ENCODE results near the gene PAK3.

DNA sequence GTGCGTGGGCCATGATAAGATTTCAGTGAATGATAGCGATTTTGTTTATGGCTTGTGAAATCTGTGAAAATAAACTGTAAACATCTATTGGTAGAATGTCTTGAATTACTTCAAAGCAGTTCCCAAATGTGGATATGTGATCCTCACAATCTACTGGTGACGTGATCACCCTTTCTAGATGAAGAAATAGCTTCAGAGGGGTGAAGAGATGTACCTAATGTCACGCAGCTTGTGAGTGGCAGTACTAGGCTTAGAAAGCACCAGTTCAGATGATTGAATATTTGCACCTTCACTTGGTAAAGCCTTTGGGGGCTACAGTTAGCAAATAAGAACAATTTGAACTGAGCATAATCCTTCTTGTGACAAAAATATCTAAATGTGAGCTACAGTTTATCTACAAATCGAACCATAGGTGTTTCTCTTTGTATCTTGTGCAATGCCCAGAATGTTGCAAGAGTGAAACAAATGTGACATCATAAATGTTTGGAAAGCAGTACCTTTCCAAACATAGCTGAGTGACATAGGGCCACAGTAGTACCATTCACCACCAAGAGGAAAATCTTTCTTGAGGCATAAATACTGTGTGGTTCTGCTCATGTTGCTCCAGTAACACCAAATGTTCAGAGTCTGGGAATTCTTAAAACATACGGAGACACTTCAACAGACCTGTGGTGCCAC, 14.2 kb downstream of the PAK3 start:
- TF ChIP-seq, protein P1, sequence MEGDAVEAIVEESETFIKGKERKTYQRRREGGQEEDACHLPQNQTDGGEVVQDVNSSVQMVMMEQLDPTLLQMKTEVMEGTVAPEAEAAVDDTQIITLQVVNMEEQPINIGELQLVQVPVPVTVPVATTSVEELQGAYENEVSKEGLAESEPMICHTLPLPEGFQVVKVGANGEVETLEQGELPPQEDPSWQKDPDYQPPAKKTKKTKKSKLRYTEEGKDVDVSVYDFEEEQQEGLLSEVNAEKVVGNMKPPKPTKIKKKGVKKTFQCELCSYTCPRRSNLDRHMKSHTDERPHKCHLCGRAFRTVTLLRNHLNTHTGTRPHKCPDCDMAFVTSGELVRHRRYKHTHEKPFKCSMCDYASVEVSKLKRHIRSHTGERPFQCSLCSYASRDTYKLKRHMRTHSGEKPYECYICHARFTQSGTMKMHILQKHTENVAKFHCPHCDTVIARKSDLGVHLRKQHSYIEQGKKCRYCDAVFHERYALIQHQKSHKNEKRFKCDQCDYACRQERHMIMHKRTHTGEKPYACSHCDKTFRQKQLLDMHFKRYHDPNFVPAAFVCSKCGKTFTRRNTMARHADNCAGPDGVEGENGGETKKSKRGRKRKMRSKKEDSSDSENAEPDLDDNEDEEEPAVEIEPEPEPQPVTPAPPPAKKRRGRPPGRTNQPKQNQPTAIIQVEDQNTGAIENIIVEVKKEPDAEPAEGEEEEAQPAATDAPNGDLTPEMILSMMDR (IDR thresholded peaks at IDR 0.05) = no peak
- no peak for TF ChIP-seq POLR2A (IDR thresholded peaks at IDR 0.05)
